Natural killer cell (primary cell): Measurements from ENCODE around the gene DEPDC1. TPM values are rescaled to one million over a fixed set of nuclear protein-coding genes. Genes with fewer than 3 reads are reported as not detected.

Source experiments
- ATAC-seq, 3 donors: fragments of 150-1000 bp in 2 of 3; fragments of 200-7000 bp in 1 of 3; cut with Tn5 transposase; 1 replicate in 1 of 3; 2 replicates in 2 of 3; pipeline ENCODE4 v1.10.0; 2021; ENCODE audit warnings: mild to moderate bottlenecking in 2 of 3, moderate library complexity in 2 of 3
- DNase-seq, 2 donors: peaks; one replicate each; pipeline versions ENCODE4 v3.0.0 to v3.0.0-alpha.2; 2013 to 2021; ENCODE audit warnings: mixed read lengths in 1 of 2
- H3K27ac ChIP-seq: one replicate; pipeline ENCODE4 v1.5.1; 2013; ENCODE audit warnings: mild to moderate bottlenecking, low read length
- H3K27me3 ChIP-seq: one replicate; pipeline ENCODE4 v1.6.1; 2013; ENCODE audit warnings: low read length; ENCODE audit not compliant: control insufficient read depth, insufficient read depth
- H3K36me3 ChIP-seq: one replicate; pipeline ENCODE4 v1.6.1; 2013; ENCODE audit warnings: low read length; ENCODE audit not compliant: control insufficient read depth, insufficient read depth
- H3K4me1 ChIP-seq: one replicate; pipeline ENCODE4 v1.6.1; 2013; ENCODE audit warnings: low read length; ENCODE audit not compliant: control insufficient read depth, insufficient read depth
- H3K4me3 ChIP-seq: one replicate; pipeline ENCODE4 v1.5.1; 2013; ENCODE audit warnings: low read length
- H3K9me3 ChIP-seq: one replicate; pipeline ENCODE4 v1.6.1; 2013; ENCODE audit warnings: low read length; ENCODE audit not compliant: control insufficient read depth, insufficient read depth
- H3K27ac Mint-ChIP-seq, 2 donors: one replicate each; pipeline ENCODE4 v1.8.0; 2022; ENCODE audit warnings: mild to moderate bottlenecking in 2 of 2, mixed read lengths in 2 of 2, moderate library complexity in 1 of 2
- H3K27me3 Mint-ChIP-seq, 2 donors: one replicate each; pipeline ENCODE4 v1.8.0; 2022; ENCODE audit warnings: low read depth in 2 of 2, mixed read lengths in 2 of 2
- H3K36me3 Mint-ChIP-seq: one replicate; pipeline ENCODE4 v1.8.0; 2022; ENCODE audit warnings: mixed read lengths
- H3K4me1 Mint-ChIP-seq, 2 donors: one replicate each; pipeline ENCODE4 v1.8.0; 2022; ENCODE audit warnings: mixed read lengths in 2 of 2
- H3K4me3 Mint-ChIP-seq: one replicate; pipeline ENCODE4 v1.8.0; 2022; ENCODE audit warnings: mild to moderate bottlenecking, moderate library complexity, mixed read lengths
- H3K9me3 Mint-ChIP-seq, 2 donors: one replicate each; pipeline ENCODE4 v1.8.0; 2022; ENCODE audit warnings: mixed read lengths in 2 of 2
- CTCF ChIP-seq: fragments of 200-600 bp; IDR thresholded peaks from one replicate; pipeline ENCODE4 v1.8.0; 2022; ENCODE audit warnings: antibody characterized with exemption
- WGBS: methylation state at CpG from one replicate; pipeline ENCODE4 v1.1.7; 2013; ENCODE audit warnings: missing lambda C conversion rate; ENCODE audit not compliant: insufficient coverage; 5-methylcytosine and 5-hydroxymethylcytosine counted together
- intact Hi-C: fragments of 100-400 bp; cut with micrococcal nuclease; formaldehyde crosslinking; loops from one replicate; pipeline ENCODE4 v1.14.2; 2022
- total RNA-seq, 4 donors: library from RNA; stranded (reverse); fragments of 120-200 nt in 1 of 4; gene quantifications; one replicate each; pipeline versions ENCODE4 v1.2.3 to v1.2.4, GENCODE V29; 2013 to 2022

The DEPDC1 gene
- total RNA-seq, 3 donors from 2014 or later (not counting 1 experiment from before 2014, with no cell fraction given) = not detected

GRCh38 chr1:68528243-68528642, 31.4 kb upstream of the DEPDC1 start:
- DNase-seq (no peak), ATAC-seq (no peak)
- Histone ChIP-seq H3K4me1 (no peaks in the 10 kb centered on the region), H3K27me3 (no peaks in the 10 kb centered on the region), H3K27ac (no peak overlapping the region), H3K36me3 (no peaks in the 10 kb centered on the region), H3K9me3 (no peaks in the 10 kb centered on the region), H3K4me3 (no peak overlapping the region)
- no peak overlapping the region for H3K4me3 Mint-ChIP-seq
- intact Hi-C loops = no loop called here
- WGBS = 90% methylated on average over 3 of the region's 3 CpGs
- H3K27me3 Mint-ChIP-seq = no peaks in the 10 kb centered on the region
- no peaks in the 10 kb centered on the region for H3K4me1 Mint-ChIP-seq
- H3K36me3 Mint-ChIP-seq = no peaks in the 10 kb centered on the region
- TF ChIP-seq CTCF = no peak
- peaks cover 0 to 10% of the 10 kb centered on the region in 2 donors for H3K9me3 Mint-ChIP-seq
- no peak overlapping the region for H3K27ac Mint-ChIP-seq

GRCh38 chr1:68525781-68526180, 28.9 kb upstream of the DEPDC1 start:
- H3K27me3 Mint-ChIP-seq = no peaks in the 10 kb centered on the region
- Histone ChIP-seq H3K27ac (no peak overlapping the region), H3K4me1 (no peaks in the 10 kb centered on the region), H3K4me3 (no peak overlapping the region), H3K27me3 (no peaks in the 10 kb centered on the region), H3K9me3 (no peaks in the 10 kb centered on the region), H3K36me3 (no peaks in the 10 kb centered on the region)
- H3K36me3 Mint-ChIP-seq = no peaks in the 10 kb centered on the region
- H3K9me3 Mint-ChIP-seq = peaks cover 0 to 2% of the 10 kb centered on the region in 2 donors
- no peak for TF ChIP-seq CTCF
- intact Hi-C loops = no loop called here
- ATAC-seq = no peak
- H3K4me3 Mint-ChIP-seq = no peak overlapping the region
- H3K4me1 Mint-ChIP-seq = no peaks in the 10 kb centered on the region
- no peak for DNase-seq
- H3K27ac Mint-ChIP-seq = no peak overlapping the region
- 87% methylated on average over 2 of the region's 2 CpGs for WGBS

GRCh38 chr1:68521286-68521685, 24.4 kb upstream of the DEPDC1 start:
- H3K36me3 Mint-ChIP-seq = no peaks in the 10 kb centered on the region
- peaks cover 0 to 2% of the 10 kb centered on the region in 2 donors for H3K9me3 Mint-ChIP-seq
- TF ChIP-seq CTCF = no peak
- no peaks in the 10 kb centered on the region for H3K4me1 Mint-ChIP-seq
- H3K27me3 Mint-ChIP-seq = no peaks in the 10 kb centered on the region
- Histone ChIP-seq H3K9me3 (no peaks in the 10 kb centered on the region), H3K4me1 (no peaks in the 10 kb centered on the region), H3K4me3 (no peak overlapping the region), H3K27me3 (no peaks in the 10 kb centered on the region), H3K27ac (no peak overlapping the region), H3K36me3 (no peaks in the 10 kb centered on the region)
- intact Hi-C loops = no loop called here
- H3K27ac Mint-ChIP-seq = no peak overlapping the region
- DNase-seq = no peak
- ATAC-seq = no peak
- no peak overlapping the region for H3K4me3 Mint-ChIP-seq

DNA sequence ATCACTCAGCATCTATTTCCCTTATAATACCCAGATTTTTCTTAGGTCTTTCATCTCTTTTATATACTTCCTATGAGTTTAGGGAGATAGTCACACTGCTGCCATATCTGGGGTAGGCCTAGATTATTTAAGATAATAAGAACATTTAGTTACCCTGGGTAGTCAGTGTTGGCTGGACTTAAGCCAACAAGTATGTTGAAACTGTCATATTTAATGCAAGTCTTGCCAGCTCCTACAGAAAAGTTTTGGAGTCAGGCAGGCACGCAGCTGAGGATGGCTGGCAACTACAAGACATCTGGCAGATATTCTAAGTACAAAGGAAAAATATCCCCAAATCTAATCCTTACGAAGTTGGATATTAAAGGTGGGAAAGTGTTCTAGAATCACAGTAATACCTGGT, 19.2 kb upstream of the DEPDC1 start:
- no peak for TF ChIP-seq CTCF

More for the DNA sequence above, 19.2 kb upstream of the DEPDC1 start:
- no peaks in the 10 kb centered on the region for H3K4me1 Mint-ChIP-seq
- H3K9me3 Mint-ChIP-seq = peaks cover 0 to 3% of the 10 kb centered on the region in 2 donors
- H3K27me3 Mint-ChIP-seq = no peaks in the 10 kb centered on the region
- Histone ChIP-seq H3K27ac (no peak overlapping the region), H3K36me3 (no peaks in the 10 kb centered on the region), H3K4me3 (no peak overlapping the region), H3K4me1 (no peaks in the 10 kb centered on the region), H3K27me3 (no peaks in the 10 kb centered on the region), H3K9me3 (no peaks in the 10 kb centered on the region)
- DNase-seq (no peak), ATAC-seq (no peak)
- no peak overlapping the region for H3K4me3 Mint-ChIP-seq
- H3K36me3 Mint-ChIP-seq = no peaks in the 10 kb centered on the region
- WGBS = no CpG with 5 or more reads among the region's 2 CpGs
- H3K27ac Mint-ChIP-seq = no peak overlapping the region
- intact Hi-C loops = no loop called here
